ENCODE measurements around the gene SERPINB3.

DNA sequence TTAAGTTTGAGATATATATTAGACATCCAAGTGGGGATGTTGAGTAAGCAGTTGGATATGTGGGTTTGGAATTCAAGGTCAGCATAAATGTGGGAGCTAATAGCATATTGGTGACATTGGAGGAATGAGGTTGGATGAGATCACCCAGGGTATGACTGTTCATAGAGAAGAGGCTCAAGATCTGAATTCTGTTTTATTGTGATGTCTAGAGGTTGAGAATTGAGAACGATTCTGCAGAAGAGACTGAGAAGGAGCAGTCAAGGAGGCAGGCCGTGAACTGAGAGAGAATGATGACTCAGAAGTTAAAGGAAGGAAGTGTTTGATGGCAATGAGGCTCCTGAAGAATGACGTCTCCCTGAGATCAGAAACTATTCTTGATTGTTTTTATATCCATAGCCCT is 47.0 kb upstream of the SERPINB3 start:
- no peak for TF ChIP-seq CTCF (IDR thresholded peaks at IDR 0.05)
- TF ChIP-seq POLR2A (IDR thresholded peaks at IDR 0.05): no peak
